HG02981 (cell line): ENCODE data around the gene CYP2A13.
"Not testable (repeated sequence)": the region's sequence is repeated elsewhere in the genome, so short reads cannot be mapped to it uniquely, and the experiment has no call there.

Experiments used
- ATAC-seq: cut with Tn5 transposase; IDR thresholded peaks from one replicate; pipeline ENCODE4 v1.9.1; 2021; ENCODE audit warnings: mild to moderate bottlenecking, moderate library complexity; ENCODE audit not compliant: unreplicated experiment

The CYP2A13 gene, protein sequence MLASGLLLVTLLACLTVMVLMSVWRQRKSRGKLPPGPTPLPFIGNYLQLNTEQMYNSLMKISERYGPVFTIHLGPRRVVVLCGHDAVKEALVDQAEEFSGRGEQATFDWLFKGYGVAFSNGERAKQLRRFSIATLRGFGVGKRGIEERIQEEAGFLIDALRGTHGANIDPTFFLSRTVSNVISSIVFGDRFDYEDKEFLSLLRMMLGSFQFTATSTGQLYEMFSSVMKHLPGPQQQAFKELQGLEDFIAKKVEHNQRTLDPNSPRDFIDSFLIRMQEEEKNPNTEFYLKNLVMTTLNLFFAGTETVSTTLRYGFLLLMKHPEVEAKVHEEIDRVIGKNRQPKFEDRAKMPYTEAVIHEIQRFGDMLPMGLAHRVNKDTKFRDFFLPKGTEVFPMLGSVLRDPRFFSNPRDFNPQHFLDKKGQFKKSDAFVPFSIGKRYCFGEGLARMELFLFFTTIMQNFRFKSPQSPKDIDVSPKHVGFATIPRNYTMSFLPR

DNA sequence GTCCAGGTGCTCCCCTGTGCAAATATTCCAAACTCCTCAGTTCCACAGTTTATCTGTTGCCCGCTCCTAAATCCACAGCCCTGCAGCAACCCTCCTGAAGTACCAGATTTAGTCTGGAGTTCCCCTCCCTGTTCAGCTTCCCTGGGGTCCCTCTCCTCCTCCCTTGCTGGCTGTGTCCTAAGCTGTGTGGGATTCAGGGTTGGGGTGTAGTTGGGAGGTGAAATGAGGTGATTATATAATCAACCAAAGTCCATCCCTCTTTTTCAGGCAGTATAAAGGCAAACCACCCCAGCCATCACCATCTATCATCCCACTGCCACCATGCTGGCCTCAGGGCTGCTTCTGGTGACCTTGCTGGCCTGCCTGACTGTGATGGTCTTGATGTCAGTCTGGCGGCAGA lies at the start of gene CYP2A13:
Gene CYP2A13, plus strand, starts transcription at position 301 of the 400 bp plus-strand sequence. Its CDS starts 21 bp downstream, at position 322.
- ATAC-seq = no peak

DNA sequence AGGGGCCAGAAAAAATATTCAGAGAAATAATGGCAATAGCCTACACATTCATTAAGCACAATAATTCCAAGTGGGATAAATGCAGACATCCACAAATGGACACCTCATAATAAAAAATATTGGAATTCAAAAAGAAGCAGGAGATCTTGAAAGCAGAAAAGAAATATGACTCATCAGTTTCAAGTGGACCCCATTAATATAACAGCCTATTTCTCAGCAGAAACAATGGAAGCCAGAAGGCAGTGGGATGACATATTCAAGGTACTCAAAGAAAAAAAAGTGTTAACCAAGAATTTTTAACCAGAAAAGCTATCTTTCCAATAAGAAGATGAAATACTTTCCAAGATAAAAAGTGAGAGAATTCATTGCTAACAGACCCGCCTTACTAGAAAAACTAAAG lies 48.4 kb upstream of the CYP2A13 start:
- no peak for ATAC-seq

DNA sequence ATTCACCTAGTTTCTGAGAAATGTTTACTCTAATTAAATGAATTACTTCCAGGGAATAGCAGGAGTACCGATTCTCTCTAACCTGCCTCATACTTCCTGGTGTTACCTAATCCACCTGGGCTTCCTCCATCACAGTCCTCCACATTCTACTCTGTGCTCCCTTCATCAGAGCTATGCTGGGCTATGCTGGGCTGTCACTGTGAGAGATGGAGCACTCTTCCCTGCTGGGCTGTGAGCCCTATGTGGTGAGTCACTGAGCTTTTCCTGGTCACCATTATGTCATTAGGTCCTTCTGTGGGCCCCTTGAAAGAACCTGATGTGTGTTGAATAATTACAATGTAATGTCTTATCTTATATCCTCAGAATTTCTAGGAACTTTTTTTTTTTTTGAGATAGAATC lies 43.2 kb upstream of the CYP2A13 start:
- not testable (repeated sequence) for ATAC-seq

DNA sequence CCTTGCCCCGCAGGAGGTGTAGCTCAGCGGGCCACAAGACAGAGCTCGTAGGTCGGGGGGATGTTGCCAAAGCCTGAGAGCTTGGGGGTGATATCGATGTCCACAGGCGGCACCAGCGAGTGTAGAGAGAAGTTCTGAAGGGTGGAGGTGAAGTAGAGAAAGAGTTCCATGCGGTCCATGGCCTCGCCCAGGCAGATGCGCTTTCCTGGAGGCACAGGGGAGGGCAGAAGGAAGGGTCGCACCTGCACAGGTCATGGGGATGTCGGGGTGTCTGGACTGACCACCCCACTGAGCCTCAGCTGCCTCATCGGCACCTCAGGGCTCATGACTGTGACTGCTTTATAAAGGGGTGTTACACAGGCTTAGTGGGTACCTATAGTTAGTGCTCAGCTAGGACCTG lies 37.8 kb upstream of the CYP2A13 start:
- ATAC-seq = no peak

DNA sequence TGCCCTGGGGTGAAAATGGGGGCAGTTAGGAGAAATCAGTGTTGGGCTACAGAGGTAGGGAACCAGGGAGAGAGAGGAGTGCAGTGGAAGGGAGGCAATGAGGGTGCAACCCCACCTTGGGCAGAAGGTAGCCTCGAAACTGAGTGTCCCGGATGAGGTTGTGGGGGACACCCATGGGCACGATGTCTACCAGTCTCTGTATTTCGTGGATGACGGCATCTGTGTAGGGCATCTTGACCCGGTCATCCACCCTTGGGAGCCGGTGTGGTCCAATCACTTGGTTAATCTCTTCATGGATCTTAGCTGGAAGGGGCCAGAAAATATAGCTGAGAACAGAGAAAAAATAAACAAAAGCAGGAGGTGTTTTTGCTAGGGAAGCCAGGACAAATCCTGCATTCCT lies 36.1 kb upstream of the CYP2A13 start:
- ATAC-seq = not testable (repeated sequence)

DNA sequence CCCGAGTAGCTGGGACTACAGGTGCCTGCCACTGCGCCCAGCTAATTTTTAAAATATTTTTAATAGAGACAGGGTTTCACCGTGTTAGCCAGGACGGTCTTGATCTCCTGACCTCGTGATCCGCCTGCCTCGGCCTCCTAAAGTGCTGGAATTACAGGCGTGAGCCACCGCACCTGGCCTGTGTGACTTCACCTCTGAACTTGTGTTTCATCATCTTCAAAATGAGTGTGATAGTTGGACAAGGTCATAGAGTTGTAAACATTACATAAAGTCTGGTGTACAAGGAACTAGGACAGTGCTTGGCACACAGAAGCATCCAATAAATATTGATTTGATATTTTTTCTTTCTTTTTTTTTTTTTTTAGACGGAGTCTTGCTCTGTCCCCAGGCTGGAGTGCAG lies 34.9 kb upstream of the CYP2A13 start:
- not testable (repeated sequence) for ATAC-seq

DNA sequence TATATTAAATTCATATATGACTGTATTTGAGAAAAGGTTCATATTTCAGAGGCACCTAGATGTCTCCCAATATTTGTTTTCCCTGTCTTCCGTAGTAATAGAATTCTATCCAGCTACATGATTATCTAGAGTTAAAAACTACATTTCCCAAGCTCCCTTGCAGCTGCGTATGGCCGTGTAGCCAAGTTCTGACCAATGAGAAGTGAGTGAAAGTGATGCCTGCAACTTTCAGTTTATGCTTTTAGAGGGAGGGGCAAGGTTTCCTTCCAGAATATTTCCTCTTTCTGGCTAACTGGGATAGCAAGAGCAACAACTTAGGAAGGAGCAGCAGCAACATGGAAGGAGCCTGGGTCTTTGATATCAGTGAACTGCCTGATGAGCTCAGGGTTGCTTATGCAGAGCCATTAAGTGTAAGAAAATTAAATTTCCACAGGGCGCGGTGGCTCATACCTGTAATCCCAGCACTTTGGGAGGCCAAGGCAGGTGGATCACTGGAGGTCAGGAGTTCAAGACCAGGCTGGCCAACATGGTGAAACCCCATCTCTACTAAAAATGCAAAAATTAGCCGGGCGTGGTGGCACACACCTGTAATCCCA lies 23.2 kb upstream of the CYP2A13 start:
- ATAC-seq = no peak

DNA sequence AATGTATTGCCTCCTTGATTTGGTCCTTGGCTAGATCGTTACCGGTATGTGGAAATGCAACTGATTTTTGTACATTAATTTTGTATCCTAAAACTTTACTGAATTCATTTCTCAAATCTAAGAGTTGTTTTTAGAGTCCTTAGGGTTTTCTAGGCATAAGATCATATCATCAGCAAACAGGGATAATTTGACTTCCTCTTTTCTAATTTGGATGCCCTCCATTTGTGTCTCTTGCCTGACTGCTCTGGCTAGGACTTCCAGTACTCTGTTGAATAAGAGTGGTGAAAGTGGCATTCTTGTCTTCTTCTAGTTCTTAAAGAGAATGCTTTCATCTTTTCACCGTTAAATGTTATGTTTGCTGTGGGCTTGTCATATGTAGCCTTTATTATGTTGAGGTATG lies 12.0 kb upstream of the CYP2A13 start:
- no peak for ATAC-seq

DNA sequence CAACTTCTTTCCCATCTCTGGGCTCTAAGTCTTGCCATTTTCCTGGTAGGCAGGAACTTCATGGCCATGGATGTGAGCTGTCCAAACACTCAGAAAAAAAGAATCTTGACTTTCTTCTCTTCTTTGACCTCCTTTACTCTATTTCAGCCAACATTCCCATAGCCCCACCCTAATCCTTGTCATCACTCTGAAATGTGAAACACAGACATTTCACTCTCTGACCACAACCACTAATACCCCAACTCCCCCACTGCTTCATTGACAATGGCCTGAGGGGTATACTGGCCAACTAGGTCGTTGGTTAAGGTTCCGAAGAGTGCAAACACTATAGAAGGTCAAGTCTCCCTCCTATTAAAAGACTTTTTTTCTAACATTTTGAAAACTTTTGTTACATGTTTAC lies 4.7 kb upstream of the CYP2A13 start:
- no peak for ATAC-seq

DNA sequence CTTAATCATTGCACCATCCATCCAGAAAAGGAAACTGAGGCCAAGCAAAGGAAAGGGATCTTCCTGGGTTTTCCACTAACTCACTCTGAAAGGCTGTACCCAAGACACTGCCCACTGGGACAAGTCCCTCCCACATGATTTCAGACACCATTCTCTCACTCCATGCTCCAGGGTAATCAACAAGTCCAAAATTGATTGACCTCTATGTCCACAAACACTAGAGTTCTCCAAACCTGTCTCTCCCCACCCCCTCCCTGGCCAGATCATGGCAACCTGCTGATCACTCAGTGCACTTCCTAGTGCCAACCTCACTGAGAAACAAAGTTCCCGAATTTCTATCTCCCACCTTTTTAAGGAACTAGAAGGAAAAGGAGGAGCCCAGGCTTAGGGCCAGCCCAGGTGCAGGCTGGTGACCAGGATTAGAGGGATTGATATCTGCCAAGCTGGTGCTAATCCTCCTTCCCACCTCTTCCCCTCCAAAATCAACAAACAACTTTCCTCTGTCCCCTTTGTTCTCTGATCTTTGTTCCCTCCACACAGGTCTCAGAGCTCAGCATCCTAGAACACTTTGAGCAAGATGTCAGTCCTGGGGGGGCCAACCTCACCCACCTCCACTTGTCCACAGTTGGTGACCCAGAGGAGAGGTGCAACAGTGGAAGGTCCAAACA lies 2.4 kb upstream of the CYP2A13 start:
- ATAC-seq = no peak

DNA sequence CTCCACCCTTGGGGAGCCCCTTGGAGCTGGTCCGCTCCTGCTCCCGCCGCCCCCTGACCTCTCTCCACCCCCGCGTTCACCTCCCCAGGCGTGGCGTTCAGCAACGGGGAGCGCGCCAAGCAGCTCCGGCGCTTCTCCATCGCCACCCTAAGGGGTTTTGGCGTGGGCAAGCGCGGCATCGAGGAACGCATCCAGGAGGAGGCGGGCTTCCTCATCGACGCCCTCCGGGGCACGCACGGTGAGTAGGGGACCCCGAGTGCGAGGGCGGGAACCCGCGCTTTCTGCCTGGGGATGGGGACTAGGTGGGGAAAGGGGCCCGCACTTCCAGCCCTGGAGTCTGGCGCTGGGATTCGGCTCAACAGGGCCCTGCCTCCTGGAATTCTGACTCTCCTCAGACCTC lies 1.7 kb downstream of the CYP2A13 start:
- no peak for ATAC-seq

DNA sequence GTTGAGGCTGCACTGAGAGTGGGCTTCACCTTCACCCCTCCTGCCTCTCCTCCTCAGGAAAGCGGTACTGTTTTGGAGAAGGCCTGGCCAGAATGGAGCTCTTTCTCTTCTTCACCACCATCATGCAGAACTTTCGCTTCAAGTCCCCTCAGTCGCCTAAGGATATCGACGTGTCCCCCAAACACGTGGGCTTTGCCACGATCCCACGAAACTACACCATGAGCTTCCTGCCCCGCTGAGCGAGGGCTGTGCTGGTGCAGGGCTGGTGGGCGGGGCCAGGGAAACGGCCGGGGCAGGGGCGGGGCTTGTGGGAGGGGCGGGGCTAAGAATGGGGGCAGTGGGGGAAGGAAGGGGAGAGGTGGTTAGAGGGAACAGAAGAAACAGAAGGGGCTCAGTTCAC lies 7.5 kb downstream of the CYP2A13 start:
- ATAC-seq = no peak

DNA sequence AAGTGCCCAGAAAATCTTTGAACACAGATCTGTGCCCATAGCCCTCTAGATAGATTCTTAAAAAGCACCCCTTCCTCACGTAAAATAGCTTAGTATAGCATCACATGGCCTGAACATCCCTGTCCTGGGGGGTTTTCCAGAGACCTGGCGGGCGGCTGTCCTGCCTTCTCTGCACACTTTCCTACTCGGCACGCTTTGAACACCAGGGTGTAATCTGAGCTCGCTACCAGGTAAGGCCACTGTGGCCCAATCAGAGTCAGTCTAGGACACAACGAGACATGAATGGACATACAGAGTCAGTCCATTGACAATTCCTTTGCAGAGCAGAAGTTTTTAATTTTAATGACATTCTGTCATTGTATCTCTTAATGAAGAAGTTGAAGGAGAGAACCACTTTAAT lies 8.1 kb downstream of the CYP2A13 start:
- ATAC-seq = no peak

DNA sequence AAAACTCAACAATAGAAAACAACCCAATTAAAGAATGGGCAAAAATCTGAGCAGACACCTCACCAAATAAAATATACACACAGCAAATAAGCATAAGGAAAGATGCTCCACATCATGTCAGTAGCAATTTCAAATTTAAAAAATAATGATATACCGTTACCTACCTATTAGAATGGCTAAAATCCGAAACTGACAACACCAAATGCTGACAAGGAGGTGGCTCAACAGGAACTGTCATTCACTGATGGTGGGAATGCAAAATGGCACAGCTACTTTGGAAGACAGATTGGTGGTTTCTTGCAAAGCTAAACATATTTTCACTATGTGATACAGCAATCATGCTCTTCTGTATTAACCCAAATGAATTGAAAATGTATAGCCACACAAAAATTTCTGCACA lies 9.1 kb downstream of the CYP2A13 start:
- no peak for ATAC-seq

DNA sequence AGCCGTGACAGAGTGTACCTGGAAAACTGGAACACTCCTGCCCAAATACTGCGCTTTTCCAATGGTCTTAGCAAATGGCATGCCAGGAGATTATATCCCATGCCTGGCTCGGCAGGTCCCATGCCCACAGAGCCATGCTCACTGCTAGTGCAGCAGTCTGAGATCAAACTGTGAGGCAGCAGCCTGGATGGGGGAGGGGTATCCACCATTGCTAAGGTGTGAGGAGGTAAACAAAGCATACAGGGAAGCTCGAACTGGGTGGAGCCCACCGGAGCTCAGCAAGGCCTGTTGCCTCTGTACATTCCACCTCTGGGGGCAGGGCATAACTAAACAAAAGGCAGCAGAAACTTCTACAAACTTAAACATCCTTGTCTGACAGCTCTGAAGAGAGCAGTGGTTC lies 10.5 kb downstream of the CYP2A13 start:
- no peak for ATAC-seq

DNA sequence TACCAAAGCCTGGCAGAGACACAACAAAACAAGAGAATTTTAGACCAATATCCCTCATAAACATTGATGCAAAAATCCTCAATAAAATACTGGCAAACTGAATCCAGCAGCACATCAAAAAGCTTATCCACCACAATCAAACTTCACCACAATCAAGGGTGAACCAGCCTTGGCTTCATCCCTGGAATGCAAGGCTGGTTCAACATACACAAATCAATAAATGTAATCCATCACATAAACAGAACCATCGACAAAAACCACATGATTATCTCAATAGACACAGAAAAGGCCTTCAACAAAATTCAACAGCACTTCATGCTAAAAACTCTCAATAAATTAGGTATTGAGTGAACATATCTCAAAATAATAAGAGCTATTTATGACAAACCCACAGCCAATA lies 14.0 kb downstream of the CYP2A13 start:
- ATAC-seq = not testable (repeated sequence)

DNA sequence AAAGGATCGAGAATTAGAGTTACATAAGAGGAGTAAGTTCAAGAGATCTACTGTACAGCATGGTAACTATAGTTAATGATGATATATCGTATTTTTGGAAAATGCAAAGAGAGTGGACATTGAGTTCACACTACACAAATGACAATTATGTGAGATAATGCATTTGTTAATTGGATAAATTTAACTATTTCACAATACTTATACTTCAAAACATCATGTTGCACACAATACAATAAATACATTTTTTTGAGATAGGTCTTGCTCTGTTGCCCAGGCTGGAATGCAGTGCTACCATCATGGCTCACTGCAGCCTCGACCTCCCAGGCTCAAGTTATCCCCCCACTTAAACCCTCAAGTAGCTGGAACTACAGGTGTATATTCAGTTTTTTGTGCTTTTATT lies 17.9 kb downstream of the CYP2A13 start:
- ATAC-seq = no peak

DNA sequence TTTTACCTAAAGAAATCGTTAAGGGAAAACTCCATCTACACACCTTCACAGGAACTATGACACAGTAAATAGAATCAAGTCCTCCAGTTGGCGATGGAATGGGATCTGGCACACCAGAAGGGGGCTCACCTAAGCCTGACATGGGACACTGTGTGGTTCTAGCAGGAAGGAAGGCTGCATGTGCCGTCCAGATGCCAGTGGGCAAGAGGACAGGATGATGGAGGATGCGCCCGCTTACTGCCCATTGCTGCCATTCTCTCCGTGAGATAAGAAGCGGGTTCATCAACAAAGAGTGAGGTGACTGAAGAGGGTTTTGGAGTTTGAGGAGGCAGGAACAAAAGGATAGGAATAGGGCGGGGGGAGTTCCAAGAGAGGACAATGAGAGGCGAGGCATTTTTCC lies 23.0 kb downstream of the CYP2A13 start:
- no peak for ATAC-seq

DNA sequence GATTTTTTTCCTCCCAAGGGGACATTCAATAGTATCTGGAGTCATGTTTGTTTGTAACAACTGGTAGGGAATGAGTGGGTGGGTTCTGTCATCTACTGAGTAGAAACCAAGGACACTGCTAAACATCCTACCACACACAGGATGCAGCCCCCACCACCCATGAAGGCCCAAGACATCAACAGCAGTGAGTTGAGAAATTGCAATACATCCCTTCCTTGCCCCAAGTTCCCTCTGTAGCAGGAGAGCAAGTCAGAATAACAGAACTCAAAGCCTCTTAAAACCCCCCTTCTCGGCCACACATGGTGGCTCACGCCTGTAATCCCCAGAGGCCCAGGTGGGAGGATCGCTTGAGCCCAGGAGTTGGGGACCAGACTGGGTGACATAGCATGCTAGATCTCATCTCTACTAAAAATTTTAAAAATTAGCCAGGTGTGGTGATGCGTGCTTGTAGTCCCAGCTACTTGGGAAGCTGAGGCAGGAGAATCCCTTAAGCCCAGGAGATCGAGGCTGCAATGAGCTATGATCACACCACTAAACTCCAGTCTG lies 23.6 kb downstream of the CYP2A13 start:
- ATAC-seq = no peak

DNA sequence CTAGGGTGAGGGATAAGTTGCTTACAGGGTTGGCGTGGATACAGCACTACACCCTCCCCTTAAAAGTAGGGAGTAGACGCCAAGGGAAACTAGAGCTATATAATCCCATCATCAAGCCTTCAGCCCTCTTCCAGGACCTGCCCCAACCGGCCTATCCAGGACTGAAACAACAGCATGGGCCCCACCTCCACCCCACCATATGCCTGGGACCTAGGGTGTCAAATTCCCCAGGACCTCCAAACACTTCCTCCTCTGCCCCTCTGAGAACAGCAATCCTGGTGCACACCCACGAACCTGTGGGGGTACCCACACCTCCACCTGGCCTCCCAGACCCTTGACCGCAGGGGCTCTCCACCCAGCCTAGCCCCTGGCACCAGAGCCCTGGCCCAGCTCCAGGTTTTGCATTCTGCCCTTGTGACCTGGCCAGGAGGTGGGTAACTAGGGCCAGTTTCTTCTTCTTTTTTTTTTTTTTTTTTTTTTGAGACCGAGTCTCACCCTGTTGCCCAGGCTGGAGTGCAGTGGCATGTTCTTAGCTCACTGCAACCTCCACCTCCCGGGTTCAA lies 24.6 kb downstream of the CYP2A13 start:
- ATAC-seq = no peak

DNA sequence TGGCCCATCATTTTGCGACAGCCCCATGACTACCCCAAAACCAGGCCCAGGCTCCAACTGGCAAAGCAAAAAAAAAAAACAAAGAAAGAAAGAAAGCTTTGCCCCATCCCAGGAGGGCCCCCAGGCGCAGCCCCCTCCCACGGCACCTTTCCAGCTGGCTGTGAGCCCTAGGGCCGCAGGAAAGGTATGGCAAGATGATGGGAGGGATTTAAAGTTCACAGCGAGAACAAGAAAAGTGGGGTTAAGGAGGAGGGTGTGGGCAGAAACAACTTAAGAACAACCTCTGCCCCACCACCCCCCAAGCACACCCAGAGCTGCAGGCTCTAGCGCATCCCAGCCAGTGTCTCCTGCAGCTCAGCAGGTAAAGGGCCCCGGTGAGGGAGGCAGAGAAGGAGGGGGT lies 25.9 kb downstream of the CYP2A13 start, which contains the start of gene CYP2F1:
Gene CYP2F1, plus strand, starts transcription at position 301 of the 400 bp plus-strand sequence. CDS start 1,757 bp downstream, outside the sequence.
- no peak for ATAC-seq
